AG04450 (cell line): ENCODE results near the gene PHF14. TPM values are rescaled to one million over a fixed set of nuclear protein-coding genes. Genes with fewer than 3 reads are reported as not detected.

Experiments used
- CTCF ChIA-PET: fragments of 300-600, 350-600 bp; formaldehyde crosslinking; extraction: SDS; loops from one replicate; lab custom pipeline; 2022; ENCODE audit warnings: antibody characterized with exemption, inconsistent platforms; lab: Charles Lee
- POLR2A ChIA-PET: fragments of 350-600 bp; formaldehyde crosslinking; extraction: SDS; loops from one replicate; lab custom pipeline; 2021; ENCODE audit warnings: antibody characterized with exemption, inconsistent platforms; lab: Yijun Ruan, JAX
- DNase-seq: peaks from one replicate; pipeline ENCODE4 v3.0.0-alpha.2; 2011; ENCODE audit warnings: low read depth, low spot score
- H3K27ac ChIP-seq: one replicate; pipeline ENCODE4 v1.5.1; 2012; ENCODE audit warnings: low read depth, low read length, control low read depth
- H3K27me3 ChIP-seq: one replicate; pipeline ENCODE4 v1.6.0; 2012; ENCODE audit warnings: low read length; ENCODE audit not compliant: control insufficient read depth, insufficient read depth
- H3K4me3 ChIP-seq: 2 replicates; pipeline ENCODE4 v1.5.1; 2011; ENCODE audit warnings: mild to moderate bottlenecking, low read depth, low read length, control low read depth
- H3K9me3 ChIP-seq: 2 replicates; pipeline ENCODE4 v1.5.1; 2012; ENCODE audit warnings: low read length; ENCODE audit not compliant: control insufficient read depth, insufficient read depth
- polyA plus RNA-seq: library from polyadenylated mRNA; depleted of rRNA; stranded (reverse); fragments of >200 nt; gene quantifications from 2 replicates; pipeline ENCODE4 v1.2.3, GENCODE V29; 2011
- TF ChIP-seq, protein P1 (sequence below): IDR thresholded peaks from 2 replicates; pipeline ENCODE4 v1.5.1; 2011; ENCODE audit warnings: low read depth, low read length, control low read depth, inconsistent platforms

The PHF14 gene
- polyA plus RNA-seq, 1 experiment, result 26.2 TPM

DNA sequence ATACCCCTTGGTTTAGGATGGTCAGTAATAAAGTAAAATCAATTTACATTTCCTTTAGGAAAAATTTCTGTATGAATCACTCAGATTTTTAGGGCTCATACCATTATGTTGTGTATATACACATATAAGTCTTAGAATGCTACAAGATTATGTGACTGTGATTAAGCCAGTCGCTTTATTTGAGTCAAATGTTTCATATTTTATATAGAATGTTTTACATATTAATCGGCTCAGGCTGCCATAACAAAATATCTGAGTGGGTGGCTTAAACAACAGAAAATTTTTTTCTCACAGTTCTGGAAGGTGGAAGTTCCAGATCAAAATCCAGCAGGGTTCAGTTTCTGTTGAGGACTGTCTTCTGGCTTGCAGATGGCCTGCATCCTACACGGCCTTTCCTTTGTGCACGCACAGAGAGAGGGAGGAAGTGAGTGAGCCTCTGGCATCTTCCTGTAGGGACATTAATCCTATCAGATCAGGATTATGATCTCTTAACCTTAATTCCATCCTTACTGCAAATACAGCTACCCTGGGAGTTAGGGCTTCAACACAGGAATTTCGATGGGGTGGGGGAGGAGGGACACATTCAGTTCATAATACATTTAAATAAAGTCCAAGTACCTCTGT lies 198.0 kb downstream of the PHF14 start:
- POLR2A ChIA-PET, result no interaction called here
- Histone ChIP-seq H3K4me3 (no peak overlapping the region), H3K27ac (no peak overlapping the region), H3K9me3 (no peaks in the 10 kb centered on the region), H3K27me3 (no peaks in the 10 kb centered on the region)
- CTCF ChIA-PET, result interaction anchor here (2.0 kb wide), 1 partner anchor 40 kb away, joined by 6 read pairs; no protein-coding TSS in a partner anchor
- TF ChIP-seq, protein P1, sequence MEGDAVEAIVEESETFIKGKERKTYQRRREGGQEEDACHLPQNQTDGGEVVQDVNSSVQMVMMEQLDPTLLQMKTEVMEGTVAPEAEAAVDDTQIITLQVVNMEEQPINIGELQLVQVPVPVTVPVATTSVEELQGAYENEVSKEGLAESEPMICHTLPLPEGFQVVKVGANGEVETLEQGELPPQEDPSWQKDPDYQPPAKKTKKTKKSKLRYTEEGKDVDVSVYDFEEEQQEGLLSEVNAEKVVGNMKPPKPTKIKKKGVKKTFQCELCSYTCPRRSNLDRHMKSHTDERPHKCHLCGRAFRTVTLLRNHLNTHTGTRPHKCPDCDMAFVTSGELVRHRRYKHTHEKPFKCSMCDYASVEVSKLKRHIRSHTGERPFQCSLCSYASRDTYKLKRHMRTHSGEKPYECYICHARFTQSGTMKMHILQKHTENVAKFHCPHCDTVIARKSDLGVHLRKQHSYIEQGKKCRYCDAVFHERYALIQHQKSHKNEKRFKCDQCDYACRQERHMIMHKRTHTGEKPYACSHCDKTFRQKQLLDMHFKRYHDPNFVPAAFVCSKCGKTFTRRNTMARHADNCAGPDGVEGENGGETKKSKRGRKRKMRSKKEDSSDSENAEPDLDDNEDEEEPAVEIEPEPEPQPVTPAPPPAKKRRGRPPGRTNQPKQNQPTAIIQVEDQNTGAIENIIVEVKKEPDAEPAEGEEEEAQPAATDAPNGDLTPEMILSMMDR, result no peak
- no peak for DNase-seq

DNA sequence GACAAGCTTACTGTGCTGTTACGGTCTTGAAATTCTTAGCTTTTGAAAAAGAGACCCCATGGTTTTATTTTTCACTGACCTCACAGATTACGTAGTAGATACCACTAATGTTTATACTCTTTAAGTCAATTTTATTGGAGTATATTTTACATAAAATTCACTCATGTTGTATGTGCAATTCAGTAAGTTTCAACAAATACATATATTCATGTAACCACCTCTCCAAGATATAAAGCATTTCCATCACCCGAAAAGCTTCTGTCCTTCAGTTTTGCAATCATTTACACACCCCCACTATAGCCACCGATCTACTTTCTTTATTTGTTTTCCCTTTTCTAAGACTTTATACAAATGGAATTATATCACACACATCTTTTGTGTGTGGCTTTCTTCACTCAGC lies 199.2 kb downstream of the PHF14 start:
- H3K27me3 ChIP-seq, result no peaks in the 10 kb centered on the region
- DNase-seq, result no peak
- ChIA-PET CTCF (interaction anchor here (2.0 kb wide), 1 partner anchor 39 kb away, joined by 6 read pairs; no protein-coding TSS in a partner anchor), POLR2A (no interaction called here)
- H3K4me3 ChIP-seq, result no peak overlapping the region
- no peak overlapping the region for H3K27ac ChIP-seq
- H3K9me3 ChIP-seq, result no peaks in the 10 kb centered on the region
- TF ChIP-seq, protein P1, result no peak

DNA sequence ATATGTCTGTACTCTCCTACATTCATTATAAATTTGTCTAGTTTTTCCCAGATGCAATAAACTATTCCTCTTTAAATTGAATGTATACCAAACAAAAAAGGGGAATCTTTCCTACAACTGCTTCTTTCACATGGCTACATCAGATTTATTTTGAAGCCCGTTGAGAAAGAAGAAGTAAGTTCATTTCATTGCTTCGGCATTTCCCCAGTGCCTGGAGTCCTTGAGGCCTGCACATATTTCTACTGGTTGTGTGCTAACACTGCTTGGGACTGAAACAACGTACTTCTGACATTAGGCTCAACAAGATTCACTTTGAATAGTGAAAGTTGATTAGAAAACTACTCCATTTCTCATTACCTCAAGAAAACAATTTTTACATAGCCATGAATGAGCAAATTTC lies 201.7 kb downstream of the PHF14 start:
- Histone ChIP-seq H3K27ac (no peak overlapping the region), H3K27me3 (no peaks in the 10 kb centered on the region), H3K9me3 (no peaks in the 10 kb centered on the region), H3K4me3 (no peak overlapping the region)
- ChIA-PET POLR2A (no interaction called here), CTCF (interaction anchor here (1.8 kb wide), 1 partner anchor 36 kb away, joined by 8 read pairs; no protein-coding TSS in a partner anchor)
- TF ChIP-seq, protein P1, result no peak
- no peak for DNase-seq

DNA sequence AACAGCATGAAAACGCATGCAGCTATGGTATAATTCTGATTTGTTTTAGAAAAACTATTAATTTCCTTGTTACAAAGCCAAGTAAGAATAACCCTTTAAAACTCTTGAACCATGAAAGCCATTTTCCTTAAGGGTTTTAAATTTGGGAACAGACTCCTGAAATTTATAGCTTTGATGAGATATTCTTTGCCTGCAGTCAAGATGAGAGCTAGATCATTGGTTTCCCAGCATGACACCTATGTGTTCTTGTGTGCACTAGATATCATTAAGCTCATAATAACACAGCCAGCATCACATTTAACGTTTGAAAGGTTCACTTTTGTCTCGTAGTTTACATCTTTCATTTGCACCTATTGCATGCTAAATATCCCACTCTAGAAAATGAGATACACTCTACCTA lies 202.2 kb downstream of the PHF14 start:
- Histone ChIP-seq H3K27me3 (no peaks in the 10 kb centered on the region), H3K9me3 (no peaks in the 10 kb centered on the region), H3K27ac (no peak overlapping the region), H3K4me3 (no peak overlapping the region)
- DNase-seq, result no peak
- ChIA-PET POLR2A (no interaction called here), CTCF (interaction anchor here (1.8 kb wide), 1 partner anchor 35 kb away, joined by 8 read pairs; no protein-coding TSS in a partner anchor)
- TF ChIP-seq, protein P1, result no peak

DNA sequence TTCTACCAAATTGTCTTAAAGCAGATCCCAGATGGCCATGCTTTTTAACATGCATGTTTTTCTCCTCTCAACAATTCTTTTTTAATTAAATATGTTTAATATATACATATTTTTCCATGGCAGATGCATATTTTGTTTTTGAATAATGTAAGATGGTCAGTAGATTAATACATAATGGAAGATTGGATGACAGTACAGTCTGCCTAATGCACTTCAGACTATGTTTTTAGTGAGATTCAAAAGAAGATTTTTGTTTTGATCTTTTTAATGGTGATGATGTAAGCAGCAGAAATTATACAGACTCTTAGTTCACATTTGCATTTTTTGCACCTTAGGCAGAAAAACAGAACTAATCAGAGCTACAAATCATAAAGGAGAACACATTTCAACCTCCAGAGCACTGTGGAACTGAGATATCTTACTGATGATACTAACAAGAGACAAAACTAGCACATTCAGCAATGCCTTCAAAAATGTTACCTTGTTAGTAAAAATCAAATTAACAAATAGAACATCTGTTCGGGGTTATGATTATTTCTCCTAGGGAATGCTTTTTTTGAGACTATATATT lies 203.4 kb downstream of the PHF14 start:
- ChIA-PET POLR2A (no interaction called here), CTCF (interaction anchor here (1.8 kb wide), 1 partner anchor 34 kb away, joined by 8 read pairs; no protein-coding TSS in a partner anchor)
- TF ChIP-seq, protein P1, result no peak
- Histone ChIP-seq H3K4me3 (no peak overlapping the region), H3K27me3 (no peaks in the 10 kb centered on the region), H3K27ac (no peak overlapping the region), H3K9me3 (no peaks in the 10 kb centered on the region)
- no peak for DNase-seq
